ENCODE results near the gene NOM1.
A peak's percentile ranks its signal among the peaks of the same experiment; 100 is the strongest.
"Not testable (repeated sequence)": the region's sequence is repeated elsewhere in the genome, so short reads cannot be mapped to it uniquely, and the experiment has no call there.

NOM1 gene

GRCh38 chr7:156949541-156950380 lies at the start of gene NOM1:
Gene NOM1, plus strand, starts transcription at chr7:156949712. Its CDS starts 26 bp downstream, at chr7:156949738.
- peak; percentile 94 for DNase-seq

- not testable (repeated sequence) for DNase-seq
These were observed 49.4 kb upstream of the NOM1 start for GRCh38 chr7:156900093-156900492.

DNA sequence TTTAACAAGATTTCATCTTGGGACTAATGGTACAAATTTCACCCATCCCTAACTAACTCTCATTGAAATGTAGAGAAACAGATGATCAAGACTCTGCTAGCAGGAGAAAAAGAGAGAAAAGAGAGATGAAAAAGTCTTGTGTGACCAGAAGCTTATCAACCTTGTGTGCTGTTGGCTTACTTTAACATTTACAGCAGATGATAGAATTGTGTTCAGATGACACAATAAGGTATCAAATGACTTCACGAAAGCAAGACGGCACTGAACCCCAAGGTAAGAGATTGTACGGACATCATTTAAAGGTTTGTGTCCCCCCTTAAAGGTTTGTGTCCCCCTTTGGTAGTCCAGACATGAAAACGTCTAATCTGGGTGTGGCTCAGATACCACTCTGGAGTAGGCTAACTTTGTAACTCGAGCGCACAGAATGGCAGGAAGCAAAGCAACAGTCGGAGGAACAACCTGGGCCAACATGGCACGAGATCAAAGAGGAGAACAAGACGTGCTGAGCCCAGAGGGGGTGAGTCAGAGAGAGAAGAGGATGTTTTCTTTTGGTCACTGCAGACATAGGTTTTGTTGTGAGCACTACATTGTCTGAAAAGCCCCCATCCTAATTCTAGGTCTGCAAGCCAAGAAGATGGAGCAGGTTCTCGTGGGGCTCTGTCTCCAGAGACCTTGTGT lies 46.1 kb upstream of the NOM1 start:
- peak; percentile 39 for DNase-seq

DNA sequence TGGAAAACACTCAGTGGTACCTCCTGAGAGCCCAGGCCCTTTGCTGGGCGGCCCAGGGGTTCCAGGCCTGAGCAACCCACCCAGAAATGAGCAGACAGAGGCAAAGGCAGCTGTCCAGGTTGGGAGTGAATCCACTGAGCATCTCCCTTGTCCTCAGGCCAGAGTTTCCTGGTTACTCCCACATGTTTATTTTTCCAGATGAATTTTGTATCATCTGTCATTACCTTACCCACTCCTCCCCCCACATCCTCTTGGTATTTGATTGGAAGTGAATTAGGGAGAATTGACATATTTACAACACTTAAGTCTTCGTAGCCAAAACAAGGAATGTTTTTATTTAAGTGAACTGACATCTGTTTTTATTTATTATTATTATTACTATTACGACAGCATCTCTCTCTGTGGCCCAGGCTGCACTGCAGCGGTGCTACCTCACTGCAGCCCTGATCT lies 43.3 kb upstream of the NOM1 start:
- DNase-seq = no peak

DNA sequence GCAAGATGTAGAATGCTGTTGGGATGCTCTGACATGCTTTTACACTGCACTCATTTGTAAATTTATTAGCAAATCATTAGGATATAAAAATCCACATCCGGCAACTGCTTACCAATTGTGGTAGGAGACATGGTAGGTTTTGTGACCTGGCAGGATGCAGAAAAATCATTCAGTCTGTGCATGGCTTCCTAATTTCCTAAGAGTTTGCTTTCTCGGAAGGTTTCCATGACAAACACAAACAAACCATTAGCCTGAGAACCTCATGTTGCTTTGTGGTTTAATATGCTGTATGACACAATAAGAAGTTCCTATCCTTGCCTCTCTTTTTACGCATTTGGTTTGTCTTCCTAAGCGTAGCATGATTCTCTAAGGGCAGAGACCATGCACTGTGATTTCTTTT lies 41.9 kb upstream of the NOM1 start:
- no peak for DNase-seq

DNA sequence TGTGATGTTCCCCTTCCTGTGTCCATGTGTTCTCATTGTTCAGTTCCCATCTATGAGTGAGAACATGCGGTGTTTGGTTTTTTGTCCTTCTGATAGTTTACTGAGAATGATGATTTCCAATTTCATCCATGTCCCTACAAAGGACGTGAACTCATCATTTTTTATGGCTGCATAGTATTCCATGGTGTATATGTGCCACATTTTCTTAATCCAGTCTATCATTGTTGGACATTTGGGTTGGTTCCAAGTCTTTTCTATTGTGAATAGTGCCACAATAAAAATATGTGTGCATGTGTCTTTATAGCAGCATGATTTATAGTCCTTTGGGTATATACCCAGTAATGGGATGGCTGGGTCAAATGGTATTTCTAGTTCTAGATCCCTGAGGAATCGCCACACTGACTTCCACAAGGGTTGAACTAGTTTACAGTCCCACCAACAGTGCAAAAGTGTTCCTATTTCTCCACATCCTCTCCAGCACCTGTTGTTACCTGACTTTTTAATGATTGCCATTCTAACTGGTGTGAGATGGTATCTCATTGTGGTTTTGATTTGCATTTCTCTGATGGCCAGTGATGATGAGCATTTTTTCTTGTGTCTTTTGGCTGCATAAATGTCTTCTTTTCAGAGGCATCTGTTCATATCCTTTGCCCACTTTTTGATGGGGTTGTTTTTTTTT lies 39.8 kb upstream of the NOM1 start:
- not testable (repeated sequence) for DNase-seq

GRCh38 chr7:156918635-156919034 lies 30.9 kb upstream of the NOM1 start:
- no peak for DNase-seq

DNA sequence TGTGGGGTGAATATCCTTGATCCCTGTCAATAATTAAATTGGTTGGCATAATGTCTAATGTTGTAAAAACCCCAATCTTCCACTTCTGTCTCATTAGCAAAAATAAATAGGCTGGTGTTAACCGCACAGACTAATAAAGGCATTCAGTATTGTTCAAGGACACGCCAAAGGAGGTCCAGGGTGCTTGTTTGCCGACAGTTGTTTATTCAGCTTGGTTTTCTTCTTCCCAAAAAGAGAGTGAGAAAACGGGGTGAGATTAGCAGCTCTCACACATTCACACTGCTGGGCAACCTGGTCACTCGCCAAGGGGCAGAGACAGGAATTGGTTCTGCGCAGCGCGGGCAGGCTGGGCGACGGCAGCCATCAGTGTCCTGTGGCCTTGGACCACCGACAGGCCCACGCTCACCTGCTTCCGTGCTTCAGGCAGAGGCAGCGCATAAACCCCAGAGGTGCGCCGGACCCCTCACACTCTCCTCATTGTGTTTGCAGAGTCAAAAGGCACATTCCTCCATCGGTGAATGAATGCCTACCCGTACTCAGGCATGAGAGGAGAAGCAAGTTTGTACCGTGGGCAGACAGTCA lies 30.3 kb upstream of the NOM1 start:
- no peak for DNase-seq

GRCh38 chr7:156920076-156920475 lies 29.4 kb upstream of the NOM1 start:
- DNase-seq = no peak

DNA sequence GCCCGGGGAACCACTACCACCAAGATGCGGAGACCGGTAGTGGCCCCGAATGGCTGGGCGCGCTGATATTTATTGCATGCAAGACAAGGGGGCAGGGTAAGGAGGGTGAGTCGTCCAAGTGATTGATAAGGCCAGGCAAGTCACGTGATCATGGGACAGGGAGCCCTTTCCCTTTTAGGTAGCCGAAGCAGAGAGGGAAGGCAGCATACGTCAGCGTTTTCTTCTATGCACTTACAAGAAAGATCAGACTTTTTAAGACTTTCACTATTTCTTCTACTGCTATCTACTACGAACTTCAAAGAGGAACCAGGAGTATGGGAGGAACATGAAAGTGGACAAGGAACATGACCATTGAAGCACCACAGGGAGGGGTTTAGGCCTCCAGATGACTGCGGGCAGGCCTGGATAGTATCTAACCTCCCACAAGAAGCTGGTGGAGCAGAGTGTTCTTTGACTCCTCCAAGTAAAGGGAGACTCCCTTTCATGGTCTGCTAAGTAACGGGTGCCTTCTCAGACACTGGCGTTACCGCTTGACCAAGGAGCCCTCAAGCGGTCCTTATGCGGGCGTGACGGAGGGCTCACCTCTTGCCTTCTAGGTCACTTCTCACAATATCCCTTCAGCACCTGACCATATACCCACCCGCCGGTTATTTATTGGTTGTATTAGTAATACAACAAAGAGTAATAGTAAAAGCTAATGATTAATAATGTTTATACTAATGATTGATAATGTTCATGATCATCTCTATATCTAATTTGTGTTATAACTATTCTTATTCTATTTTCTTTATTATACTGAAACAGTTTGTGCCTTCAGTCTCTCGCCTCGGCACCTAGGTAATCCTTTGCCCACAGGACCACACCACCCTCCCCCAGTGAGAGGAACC lies 28.8 kb upstream of the NOM1 start:
- DNase-seq = not testable (repeated sequence)

DNA sequence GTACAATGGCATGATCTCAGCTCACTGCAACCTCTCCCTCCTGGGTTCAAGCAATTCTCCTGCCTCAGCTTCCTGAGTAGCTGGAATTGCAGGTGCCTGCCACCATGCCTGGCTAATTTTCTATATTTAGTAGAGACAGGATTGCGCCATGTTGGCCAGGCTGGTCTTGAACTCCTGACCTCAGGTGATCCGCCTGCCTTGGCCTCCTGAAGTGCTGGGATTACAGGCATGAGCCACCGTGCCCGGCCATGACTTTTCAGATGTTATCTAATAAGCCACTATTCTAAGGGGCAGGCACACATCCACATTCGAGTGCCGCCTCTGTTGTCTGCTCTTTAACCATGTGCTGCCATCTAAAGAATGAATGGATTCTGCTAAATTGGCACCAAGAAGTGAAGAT lies 27.2 kb upstream of the NOM1 start:
- not testable (repeated sequence) for DNase-seq

- DNase-seq = not testable (repeated sequence)
These were observed 23.7 kb upstream of the NOM1 start for GRCh38 chr7:156925821-156926220.

GRCh38 chr7:156927571-156928405 lies 21.7 kb upstream of the NOM1 start:
- no peak for DNase-seq

DNA sequence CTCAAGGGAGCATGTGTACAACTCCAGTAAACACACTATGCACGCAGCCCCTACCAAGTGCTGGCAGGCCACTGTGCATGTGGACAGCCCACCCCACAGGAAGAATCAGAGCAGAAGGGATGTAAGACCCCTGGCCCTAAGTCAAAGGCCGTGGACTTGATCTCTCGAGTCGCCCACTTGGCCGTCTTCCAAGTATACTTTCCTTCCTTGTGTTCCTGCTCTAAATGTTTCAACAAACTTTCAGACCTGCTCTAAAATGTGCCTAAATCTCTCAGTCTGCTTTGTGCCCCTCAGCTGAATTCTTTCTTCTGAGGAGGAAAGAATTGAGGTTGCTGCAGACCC lies 21.1 kb upstream of the NOM1 start:
- no peak for DNase-seq

DNA sequence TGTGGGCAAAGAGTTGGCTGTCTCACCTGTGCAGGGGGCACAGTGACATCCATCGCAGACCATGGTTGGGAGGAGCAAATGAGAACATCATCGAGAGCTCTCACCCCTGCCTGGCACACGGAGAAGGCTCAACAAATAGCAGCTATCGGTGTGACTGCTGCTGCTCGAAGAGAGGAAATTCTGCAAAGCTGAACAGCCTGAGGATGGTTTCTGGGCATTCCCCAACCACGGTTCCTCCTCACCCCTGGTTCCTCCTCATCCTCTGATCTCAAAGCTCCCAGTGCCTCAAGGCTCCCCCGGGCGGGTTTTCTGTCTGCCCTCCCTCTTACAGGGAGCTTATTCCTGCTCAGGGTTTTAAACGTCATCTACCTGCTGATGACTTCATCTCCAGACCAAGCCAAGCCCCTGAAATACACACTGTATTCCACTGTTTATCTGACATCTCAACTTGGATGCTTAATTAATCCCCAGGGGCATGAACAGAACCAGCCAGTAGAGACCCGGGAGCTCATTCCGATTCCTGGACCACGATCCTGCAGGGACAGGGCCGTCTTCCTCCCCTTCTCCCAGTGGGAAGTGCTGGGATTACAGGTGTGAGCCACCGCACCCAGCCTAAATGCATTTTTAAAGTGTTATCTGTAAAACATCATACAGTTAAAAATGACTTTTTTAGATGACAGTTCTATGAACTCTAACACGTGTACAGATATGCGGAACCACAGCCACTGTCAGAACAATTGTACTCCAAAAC lies 19.5 kb upstream of the NOM1 start:
- DNase-seq = no peak

GRCh38 chr7:156932006-156932405 lies 17.5 kb upstream of the NOM1 start:
- DNase-seq = no peak

DNA sequence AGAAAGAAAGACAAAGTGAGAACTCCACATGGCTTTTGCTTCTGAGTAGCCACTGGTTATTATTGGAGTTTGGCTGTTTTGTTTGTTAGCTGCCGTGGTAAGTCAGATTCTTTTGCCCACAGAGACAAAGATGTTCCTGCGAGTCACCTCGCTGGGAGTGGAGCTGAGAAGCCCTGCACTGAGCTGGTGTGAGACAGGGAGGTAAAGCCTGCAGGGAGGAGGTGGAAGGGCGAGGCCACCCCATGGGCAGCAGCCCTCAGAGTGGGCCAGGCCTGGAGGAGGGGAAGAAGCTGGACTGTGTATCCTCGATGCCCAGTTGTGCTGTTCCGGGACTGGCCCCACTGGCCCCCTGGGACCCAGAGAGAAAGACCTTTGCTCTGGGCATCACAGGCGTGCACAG lies 14.3 kb upstream of the NOM1 start:
- DNase-seq = no peak

DNA sequence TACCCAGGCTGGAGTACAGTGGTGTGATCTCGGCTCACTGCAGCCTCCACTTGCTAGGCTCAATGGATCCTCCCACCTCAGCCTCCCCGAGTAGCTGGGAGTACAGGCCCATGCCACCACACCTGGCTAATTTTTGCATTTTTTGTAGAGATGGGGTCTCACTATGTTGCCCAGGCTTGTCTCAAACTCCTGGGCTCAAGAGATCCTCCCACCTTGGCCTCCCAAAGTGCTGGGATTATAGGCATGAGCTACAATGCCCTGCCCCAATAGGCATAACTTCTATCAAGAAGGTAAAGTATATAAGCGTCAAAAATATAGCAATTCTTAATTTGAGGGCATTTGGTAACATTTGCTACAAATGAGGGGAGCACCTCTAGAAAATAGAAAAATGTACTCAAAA lies 12.7 kb upstream of the NOM1 start:
- DNase-seq = not testable (repeated sequence)

DNA sequence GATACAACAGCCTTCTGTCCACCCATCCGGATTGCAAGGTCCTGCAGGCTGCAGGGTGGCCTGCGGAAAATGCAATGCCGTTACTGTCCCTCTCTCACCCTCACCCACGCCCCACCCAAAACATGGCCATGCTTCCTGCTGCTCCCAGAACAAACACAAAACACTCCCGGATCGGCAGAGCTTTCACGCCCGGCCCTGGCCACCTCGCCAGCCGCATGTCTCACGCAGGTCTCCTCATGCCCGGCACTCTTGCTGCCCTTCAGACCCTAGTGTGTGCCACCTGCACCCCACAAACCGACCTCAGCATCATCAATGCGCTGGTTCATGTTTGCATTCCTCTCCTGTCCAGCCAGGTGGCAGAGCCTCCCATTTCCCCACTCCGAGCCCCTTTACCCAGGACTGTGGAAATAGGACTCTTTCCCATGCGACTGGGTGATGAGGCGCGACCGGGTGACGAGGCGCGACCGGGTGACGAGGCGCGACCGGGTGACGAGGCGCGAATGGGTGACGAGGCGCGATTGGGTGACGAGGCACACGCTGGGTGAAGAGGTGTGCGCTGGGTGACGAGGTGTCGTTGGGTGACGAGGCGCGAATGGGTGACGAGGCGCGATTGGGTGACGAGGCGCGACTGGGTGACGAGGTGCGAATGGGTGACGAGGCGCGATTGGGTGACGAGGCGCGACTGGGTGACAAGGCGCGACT lies 8.9 kb upstream of the NOM1 start:
- no peak for DNase-seq

All from femur (tissue), 1 donor.